ENCODE data around the gene DDX23. TPM values are rescaled to one million over a fixed set of nuclear protein-coding genes. Genes with fewer than 3 reads are reported as not detected.

DDX23 gene
- total RNA-seq, 3 donors from 2014 or later = 70.0 to 105 (median 91.0) TPM

GRCh38 chr12:48889679-48890078, 37.7 kb upstream of the DDX23 start:
- DNase-seq (no peak), ATAC-seq (no peak)
- no peak overlapping the region for H3K4me3 ChIP-seq
- H3K36me3 ChIP-seq (ENCODE audit: low read depth) = no peaks in the 10 kb centered on the region
- no peaks in the 10 kb centered on the region for H3K9me3 ChIP-seq
- no peak for TF ChIP-seq CTCF (IDR thresholded peaks at IDR 0.05)
- intact Hi-C loops (cut with DNase I, micrococcal nuclease) = loop anchor here (5.0 kb wide), 2 partner anchors 32 to 37 kb away; partner anchors contain the start of gene DDX23 (in 1 of the 2)
- no peaks in the 10 kb centered on the region for H3K4me1 ChIP-seq (ENCODE audit: low read depth)

- DNase-seq = no peak
- peaks cover 4% of the 10 kb centered on the region for H3K4me1 ChIP-seq (ENCODE audit: low read depth)
- no peaks in the 10 kb centered on the region for H3K9me3 ChIP-seq
- TF ChIP-seq CTCF (IDR thresholded peaks at IDR 0.05) = no peak
- no peak overlapping the region for H3K4me3 ChIP-seq
- peak; percentile 86 for ATAC-seq
- no peaks in the 10 kb centered on the region for H3K36me3 ChIP-seq (ENCODE audit: low read depth)
- intact Hi-C loops (cut with DNase I, micrococcal nuclease) = no loop called here
Measured at GRCh38 chr12:48883305-48884161, 31.6 kb upstream of the DDX23 start.

- no peaks in the 10 kb centered on the region for H3K36me3 ChIP-seq (ENCODE audit: low read depth)
- no peak for DNase-seq
- TF ChIP-seq CTCF (IDR thresholded peaks at IDR 0.05) = no peak
- H3K4me3 ChIP-seq = no peak overlapping the region
- no peak for ATAC-seq
- H3K9me3 ChIP-seq = no peaks in the 10 kb centered on the region
- H3K4me1 ChIP-seq (ENCODE audit: low read depth) = peaks cover 4% of the 10 kb centered on the region
- intact Hi-C loops (cut with DNase I, micrococcal nuclease) = no loop called here
Measured at GRCh38 chr12:48882972-48883304, 31.0 kb upstream of the DDX23 start.

- no peak for DNase-seq
- Histone ChIP-seq H3K4me1 (ENCODE audit: low read depth) (peaks cover 4% of the 10 kb centered on the region), H3K36me3 (ENCODE audit: low read depth) (no peaks in the 10 kb centered on the region), H3K9me3 (no peaks in the 10 kb centered on the region), H3K4me3 (no peak overlapping the region)
- no peak for TF ChIP-seq CTCF (IDR thresholded peaks at IDR 0.05)
- no peak for ATAC-seq
- intact Hi-C loops (cut with DNase I, micrococcal nuclease) = no loop called here
Measured at GRCh38 chr12:48882315-48882687, 30.3 kb upstream of the DDX23 start.

- intact Hi-C loops (cut with DNase I, micrococcal nuclease) = no loop called here
- no peak for TF ChIP-seq CTCF (IDR thresholded peaks at IDR 0.05)
- no peaks in the 10 kb centered on the region for H3K36me3 ChIP-seq (ENCODE audit: low read depth)
Measured at GRCh38 chr12:48881686-48882314, 29.8 kb upstream of the DDX23 start.

More at GRCh38 chr12:48881686-48882314, 29.8 kb upstream of the DDX23 start:
- Histone ChIP-seq H3K4me3 (no peak overlapping the region), H3K4me1 (ENCODE audit: low read depth) (peaks cover 4% of the 10 kb centered on the region), H3K9me3 (no peaks in the 10 kb centered on the region)
- ATAC-seq (no peak), DNase-seq (no peak)
